WTC11 (cell line): ENCODE results near the gene RYR1.

ENCODE experiments used
- ARID4B ChIP-seq: sonication (generic); formaldehyde crosslinking; IDR thresholded peaks from 2 replicates; pipeline ENCODE4 v1.8.0; 2023; ENCODE audit warnings: missing genetic modification reagents, mild to moderate bottlenecking, borderline replicate concordance
- CREB1 ChIP-seq: sonication (generic); formaldehyde crosslinking; IDR thresholded peaks from 2 replicates; pipeline ENCODE4 v1.8.0; 2023; ENCODE audit warnings: mild to moderate bottlenecking, missing genetic modification reagents
- CTCF ChIP-seq: fragments of 200-600 bp; IDR thresholded peaks from 2 replicates; pipeline ENCODE4 v1.8.0; 2022; ENCODE audit warnings: antibody characterized with exemption
- HMGA2 ChIP-seq: fragments of 250-450 bp; sonication (Bioruptor Pico); IDR thresholded peaks from 2 replicates; pipeline ENCODE4 v1.4.0; 2021; ENCODE audit warnings: mild to moderate bottlenecking, moderate library complexity
- JUN ChIP-seq: sonication (generic); formaldehyde crosslinking; IDR thresholded peaks from 2 replicates; pipeline ENCODE4 v1.8.0; 2023; ENCODE audit warnings: mild to moderate bottlenecking, missing genetic modification reagents
- OVOL2 ChIP-seq: fragments of 250-450 bp; sonication (Bioruptor Pico); IDR thresholded peaks from 2 replicates; pipeline ENCODE4 v1.9.0; 2021; ENCODE audit warnings: mild to moderate bottlenecking, borderline replicate concordance
- SP1 ChIP-seq: sonication (generic); formaldehyde crosslinking; conservative IDR thresholded peaks from 2 replicates; pipeline ENCODE4 v1.8.1; 2022; ENCODE audit warnings: missing genetic modification reagents
- ZNF219 ChIP-seq: sonication (generic); formaldehyde crosslinking; IDR thresholded peaks from 2 replicates; pipeline ENCODE4 v1.8.0; 2023; ENCODE audit warnings: missing genetic modification reagents, mild to moderate bottlenecking, borderline replicate concordance
- TF ChIP-seq, protein P1 (sequence below): sonication (generic); formaldehyde crosslinking; conservative IDR thresholded peaks from 2 replicates; pipeline ENCODE4 v1.8.1; 2022; ENCODE audit warnings: mild to moderate bottlenecking, missing genetic modification reagents
- TF ChIP-seq, protein P2 (sequence below): sonication (generic); formaldehyde crosslinking; IDR thresholded peaks from 2 replicates; pipeline ENCODE4 v1.8.1; 2023; ENCODE audit warnings: mild to moderate bottlenecking, missing genetic modification reagents, moderate library complexity
- TF ChIP-seq, protein P3 (sequence below): sonication (generic); formaldehyde crosslinking; IDR thresholded peaks from 2 replicates; pipeline ENCODE4 v1.8.1; 2022; ENCODE audit warnings: mild to moderate bottlenecking, missing genetic modification reagents, moderate library complexity, borderline replicate concordance
- TF ChIP-seq, protein P4 (sequence below): sonication (generic); formaldehyde crosslinking; IDR thresholded peaks from 2 replicates; pipeline ENCODE4 v1.8.0; 2022; ENCODE audit warnings: mild to moderate bottlenecking, missing genetic modification reagents

GRCh38 chr19:38401148-38401547 lies 32.3 kb upstream of the RYR1 start:
- TF ChIP-seq CTCF (no peak), CREB1 (CRISPR knock-in tag) (no peak), OVOL2 (CRISPR knock-in tag) (no peak), SP1 (CRISPR knock-in tag) (no peak), JUN (CRISPR knock-in tag) (no peak), ARID4B (CRISPR knock-in tag) (no peak), ZNF219 (CRISPR knock-in tag) (no peak), HMGA2 (CRISPR knock-in tag) (no peak)
- TF ChIP-seq, protein P1, sequence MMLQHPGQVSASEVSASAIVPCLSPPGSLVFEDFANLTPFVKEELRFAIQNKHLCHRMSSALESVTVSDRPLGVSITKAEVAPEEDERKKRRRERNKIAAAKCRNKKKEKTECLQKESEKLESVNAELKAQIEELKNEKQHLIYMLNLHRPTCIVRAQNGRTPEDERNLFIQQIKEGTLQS (CRISPR knock-in tag), result no peak
- TF ChIP-seq, protein P2, sequence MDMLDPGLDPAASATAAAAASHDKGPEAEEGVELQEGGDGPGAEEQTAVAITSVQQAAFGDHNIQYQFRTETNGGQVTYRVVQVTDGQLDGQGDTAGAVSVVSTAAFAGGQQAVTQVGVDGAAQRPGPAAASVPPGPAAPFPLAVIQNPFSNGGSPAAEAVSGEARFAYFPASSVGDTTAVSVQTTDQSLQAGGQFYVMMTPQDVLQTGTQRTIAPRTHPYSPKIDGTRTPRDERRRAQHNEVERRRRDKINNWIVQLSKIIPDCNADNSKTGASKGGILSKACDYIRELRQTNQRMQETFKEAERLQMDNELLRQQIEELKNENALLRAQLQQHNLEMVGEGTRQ (CRISPR knock-in tag), result no peak
- TF ChIP-seq, protein P3, sequence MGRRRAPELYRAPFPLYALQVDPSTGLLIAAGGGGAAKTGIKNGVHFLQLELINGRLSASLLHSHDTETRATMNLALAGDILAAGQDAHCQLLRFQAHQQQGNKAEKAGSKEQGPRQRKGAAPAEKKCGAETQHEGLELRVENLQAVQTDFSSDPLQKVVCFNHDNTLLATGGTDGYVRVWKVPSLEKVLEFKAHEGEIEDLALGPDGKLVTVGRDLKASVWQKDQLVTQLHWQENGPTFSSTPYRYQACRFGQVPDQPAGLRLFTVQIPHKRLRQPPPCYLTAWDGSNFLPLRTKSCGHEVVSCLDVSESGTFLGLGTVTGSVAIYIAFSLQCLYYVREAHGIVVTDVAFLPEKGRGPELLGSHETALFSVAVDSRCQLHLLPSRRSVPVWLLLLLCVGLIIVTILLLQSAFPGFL, result no peak
- TF ChIP-seq, protein P4, sequence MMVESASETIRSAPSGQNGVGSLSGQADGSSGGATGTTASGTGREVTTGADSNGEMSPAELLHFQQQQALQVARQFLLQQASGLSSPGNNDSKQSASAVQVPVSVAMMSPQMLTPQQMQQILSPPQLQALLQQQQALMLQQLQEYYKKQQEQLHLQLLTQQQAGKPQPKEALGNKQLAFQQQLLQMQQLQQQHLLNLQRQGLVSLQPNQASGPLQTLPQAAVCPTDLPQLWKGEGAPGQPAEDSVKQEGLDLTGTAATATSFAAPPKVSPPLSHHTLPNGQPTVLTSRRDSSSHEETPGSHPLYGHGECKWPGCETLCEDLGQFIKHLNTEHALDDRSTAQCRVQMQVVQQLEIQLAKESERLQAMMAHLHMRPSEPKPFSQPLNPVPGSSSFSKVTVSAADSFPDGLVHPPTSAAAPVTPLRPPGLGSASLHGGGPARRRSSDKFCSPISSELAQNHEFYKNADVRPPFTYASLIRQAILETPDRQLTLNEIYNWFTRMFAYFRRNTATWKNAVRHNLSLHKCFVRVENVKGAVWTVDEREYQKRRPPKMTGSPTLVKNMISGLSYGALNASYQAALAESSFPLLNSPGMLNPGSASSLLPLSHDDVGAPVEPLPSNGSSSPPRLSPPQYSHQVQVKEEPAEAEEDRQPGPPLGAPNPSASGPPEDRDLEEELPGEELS (CRISPR knock-in tag), result no peak
